Activated CD4-positive, alpha-beta T cell treated with anti-CD3 and anti-CD28 coated beads, Interleukin-2, amount 50 U/mL, for 48 hours (primary cell): ENCODE data around the gene CD93.

Experiments
- DNase-seq, 2 experiments: peaks; one replicate each; pipeline ENCODE4 v3.0.0-alpha.2; 2020

The CD93 gene

GRCh38 chr20:23059001-23059400 is 27.1 kb downstream of the CD93 start:
- DNase-seq = no peak

- no peak for DNase-seq
Measured at GRCh38 chr20:23058240-23058639, 27.9 kb downstream of the CD93 start.

- DNase-seq = no peak
Measured at GRCh38 chr20:23052904-23053303, 33.2 kb downstream of the CD93 start.

- peak; percentile 40 to 55 for DNase-seq
Measured at GRCh38 chr20:23050847-23051627, 35.1 kb downstream of the CD93 start.

GRCh38 chr20:23050076-23050838 is 35.9 kb downstream of the CD93 start:
- no peak for DNase-seq

- DNase-seq = peak; percentile 3 to 7
Measured at GRCh38 chr20:23049201-23050075, 36.7 kb downstream of the CD93 start, which contains the start of gene THBD. Gene THBD, minus strand, starts transcription at chr20:23049672. Its CDS starts 168 bp downstream, at chr20:23049504.

GRCh38 chr20:23048283-23049200 is 37.6 kb downstream of the CD93 start:
- DNase-seq = peak; percentile 12 to 27

- DNase-seq = peak in 1 of 2 experiments; percentile 4
Measured at GRCh38 chr20:23047738-23048214, 38.3 kb downstream of the CD93 start.

- DNase-seq = no peak
Measured at GRCh38 chr20:23047001-23047737, 39.0 kb downstream of the CD93 start.

GRCh38 chr20:23046431-23046830 is 39.7 kb downstream of the CD93 start:
- no peak for DNase-seq

GRCh38 chr20:23043376-23043775 is 42.7 kb downstream of the CD93 start:
- DNase-seq = peak in 1 of 2 experiments; percentile 11

- no peak for DNase-seq
Measured at GRCh38 chr20:23042270-23042669, 43.9 kb downstream of the CD93 start.

- DNase-seq = no peak
Measured at GRCh38 chr20:23039885-23040508, 46.1 kb downstream of the CD93 start.

GRCh38 chr20:23039136-23039875 is 46.8 kb downstream of the CD93 start:
- DNase-seq = no peak

GRCh38 chr20:23037017-23037481 is 49.1 kb downstream of the CD93 start:
- no peak for DNase-seq

- no peak for DNase-seq
Measured at GRCh38 chr20:23036371-23036770, 49.8 kb downstream of the CD93 start.

GRCh38 chr20:23035731-23036130 is 50.4 kb downstream of the CD93 start:
- no peak for DNase-seq

GRCh38 chr20:23034721-23035671 is 51.1 kb downstream of the CD93 start, which contains the start of gene SSTR4:
Gene SSTR4, plus strand, starts transcription at chr20:23035312. Its CDS starts 172 bp downstream, at chr20:23035484.
- DNase-seq = no peak
